ENCODE results near the gene ITPR1. TPM values are rescaled to one million over a fixed set of nuclear protein-coding genes. Genes with fewer than 3 reads are reported as not detected.

Gene ITPR1
- total RNA-seq, 1 donor from 2014 or later: 11.2 TPM

DNA sequence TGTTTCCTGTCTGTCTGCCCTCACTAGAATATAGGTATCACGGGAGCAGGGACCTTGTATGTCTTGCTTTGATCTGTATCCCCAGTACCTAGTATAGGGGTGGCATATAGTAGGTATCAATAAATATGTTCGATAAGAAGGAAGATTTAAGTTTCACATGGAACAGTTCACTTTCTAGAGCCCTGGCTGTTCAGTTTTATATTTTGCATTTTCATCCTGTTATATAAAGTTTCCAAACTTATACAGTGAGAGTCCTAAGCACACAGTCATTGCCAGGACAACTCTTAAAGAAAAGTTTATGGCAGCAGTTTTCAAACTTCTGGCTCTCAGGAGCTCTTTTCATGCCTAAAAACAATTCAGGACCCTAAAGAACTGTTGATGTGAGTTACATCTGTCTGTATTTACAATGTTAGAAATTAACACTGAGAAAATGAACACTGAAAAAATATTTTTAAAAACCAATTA is 13.4 kb downstream of the ITPR1 start:
- H3K27ac Mint-ChIP-seq: no peak overlapping the region
- H3K4me1 Mint-ChIP-seq (ENCODE audit: low read depth): peaks cover 15% of the 10 kb centered on the region
- H3K4me3 Mint-ChIP-seq (ENCODE audit: low read depth): no peak overlapping the region
- H3K36me3 Mint-ChIP-seq (ENCODE audit: insufficient read depth): no peaks in the 10 kb centered on the region
- peaks cover 4% of the 10 kb centered on the region for H3K27me3 Mint-ChIP-seq
- TF ChIP-seq, protein P1, sequence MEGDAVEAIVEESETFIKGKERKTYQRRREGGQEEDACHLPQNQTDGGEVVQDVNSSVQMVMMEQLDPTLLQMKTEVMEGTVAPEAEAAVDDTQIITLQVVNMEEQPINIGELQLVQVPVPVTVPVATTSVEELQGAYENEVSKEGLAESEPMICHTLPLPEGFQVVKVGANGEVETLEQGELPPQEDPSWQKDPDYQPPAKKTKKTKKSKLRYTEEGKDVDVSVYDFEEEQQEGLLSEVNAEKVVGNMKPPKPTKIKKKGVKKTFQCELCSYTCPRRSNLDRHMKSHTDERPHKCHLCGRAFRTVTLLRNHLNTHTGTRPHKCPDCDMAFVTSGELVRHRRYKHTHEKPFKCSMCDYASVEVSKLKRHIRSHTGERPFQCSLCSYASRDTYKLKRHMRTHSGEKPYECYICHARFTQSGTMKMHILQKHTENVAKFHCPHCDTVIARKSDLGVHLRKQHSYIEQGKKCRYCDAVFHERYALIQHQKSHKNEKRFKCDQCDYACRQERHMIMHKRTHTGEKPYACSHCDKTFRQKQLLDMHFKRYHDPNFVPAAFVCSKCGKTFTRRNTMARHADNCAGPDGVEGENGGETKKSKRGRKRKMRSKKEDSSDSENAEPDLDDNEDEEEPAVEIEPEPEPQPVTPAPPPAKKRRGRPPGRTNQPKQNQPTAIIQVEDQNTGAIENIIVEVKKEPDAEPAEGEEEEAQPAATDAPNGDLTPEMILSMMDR (IDR thresholded peaks at IDR 0.05; ENCODE audit: unreplicated experiment): no peak
- no peak for DNase-seq (ENCODE audit: low spot score, unreplicated experiment)
- H3K9me3 Mint-ChIP-seq (ENCODE audit: low read depth): no peaks in the 10 kb centered on the region

DNA sequence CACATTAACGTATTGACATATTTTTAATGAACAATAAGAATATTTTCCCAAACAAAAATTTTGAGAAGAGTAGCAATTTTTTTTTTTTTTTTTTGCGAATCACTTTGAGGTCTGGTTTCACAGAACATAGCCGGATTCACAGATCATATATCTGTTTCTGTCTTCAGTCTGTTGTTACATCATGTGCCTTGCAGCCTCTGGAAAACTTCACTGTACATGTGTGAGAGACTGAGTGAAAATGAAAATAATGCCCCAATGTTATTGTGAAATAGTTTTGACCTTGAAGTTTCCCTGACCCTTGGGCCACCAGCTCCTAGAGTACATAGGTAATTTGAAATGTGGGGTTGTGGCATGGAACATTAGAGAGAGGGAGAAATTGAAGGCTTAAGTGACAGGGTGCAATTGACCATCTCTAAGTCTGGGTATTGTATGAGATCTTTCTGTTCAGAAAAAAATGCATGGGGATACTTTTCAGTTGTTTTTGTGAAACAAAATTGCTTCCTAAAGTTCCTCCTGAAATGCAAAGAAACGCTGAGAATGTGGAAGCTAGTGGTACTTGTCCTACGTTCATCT is 14.0 kb downstream of the ITPR1 start:
- no peaks in the 10 kb centered on the region for H3K36me3 Mint-ChIP-seq (ENCODE audit: insufficient read depth)
- H3K27ac Mint-ChIP-seq: no peak overlapping the region
- TF ChIP-seq, protein P1 (IDR thresholded peaks at IDR 0.05; ENCODE audit: unreplicated experiment): no peak
- DNase-seq (ENCODE audit: low spot score, unreplicated experiment): no peak
- H3K27me3 Mint-ChIP-seq: peaks cover 6% of the 10 kb centered on the region
- H3K9me3 Mint-ChIP-seq (ENCODE audit: low read depth): no peaks in the 10 kb centered on the region
- H3K4me1 Mint-ChIP-seq (ENCODE audit: low read depth): peaks cover 10% of the 10 kb centered on the region
- H3K4me3 Mint-ChIP-seq (ENCODE audit: low read depth): no peak overlapping the region

DNA sequence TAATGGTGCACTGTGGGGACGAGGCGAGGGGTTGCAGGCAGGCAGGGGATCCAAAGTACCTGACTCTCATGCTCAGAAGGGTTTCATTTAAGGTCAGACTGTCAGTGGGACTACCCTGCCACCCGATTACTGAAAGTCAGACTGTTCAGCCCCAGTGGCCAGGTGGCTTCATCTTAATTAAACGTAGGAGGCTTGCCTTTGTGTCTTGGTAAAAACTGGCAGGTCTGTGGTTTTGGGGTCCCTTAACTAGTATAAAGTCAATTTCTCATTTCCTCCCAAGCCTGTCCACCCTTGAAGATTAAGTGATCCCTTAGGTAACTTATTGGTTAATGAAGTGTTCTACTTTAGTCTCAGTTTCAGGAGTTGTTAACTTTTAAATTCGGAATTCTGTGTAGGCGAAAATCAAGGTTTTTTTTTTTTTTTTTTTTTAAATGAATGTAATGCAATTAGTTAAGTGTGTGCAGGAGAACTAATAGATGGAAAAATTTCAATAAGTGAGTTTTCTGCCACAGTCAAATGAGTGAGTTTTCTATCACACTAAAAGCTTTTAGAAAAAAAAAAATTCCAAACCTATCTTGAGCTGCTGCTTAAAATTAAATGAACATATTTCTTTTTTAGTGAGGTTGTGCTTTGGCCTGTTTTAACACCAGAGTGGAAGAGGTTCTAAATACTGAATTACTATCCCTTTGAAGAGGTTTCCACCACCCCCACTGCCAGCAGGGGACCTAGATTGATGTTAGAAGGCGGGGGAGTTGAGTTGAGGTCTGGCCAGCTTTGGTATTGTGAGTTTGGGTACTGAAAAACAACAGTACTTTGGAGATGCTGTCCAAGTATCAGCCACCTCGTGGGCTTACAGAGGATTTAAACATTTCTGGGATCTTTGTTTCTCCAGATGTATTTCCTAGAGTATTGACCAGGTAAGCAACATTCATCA is 15.2 kb downstream of the ITPR1 start:
- Mint-ChIP-seq H3K4me1 (ENCODE audit: low read depth) (peaks cover 7% of the 10 kb centered on the region), H3K27me3 (peaks cover 8% of the 10 kb centered on the region), H3K36me3 (ENCODE audit: insufficient read depth) (no peaks in the 10 kb centered on the region), H3K27ac (no peak overlapping the region), H3K9me3 (ENCODE audit: low read depth) (no peaks in the 10 kb centered on the region), H3K4me3 (ENCODE audit: low read depth) (no peak overlapping the region)
- TF ChIP-seq, protein P1 (IDR thresholded peaks at IDR 0.05; ENCODE audit: unreplicated experiment): no peak
- no peak for DNase-seq (ENCODE audit: low spot score, unreplicated experiment)

DNA sequence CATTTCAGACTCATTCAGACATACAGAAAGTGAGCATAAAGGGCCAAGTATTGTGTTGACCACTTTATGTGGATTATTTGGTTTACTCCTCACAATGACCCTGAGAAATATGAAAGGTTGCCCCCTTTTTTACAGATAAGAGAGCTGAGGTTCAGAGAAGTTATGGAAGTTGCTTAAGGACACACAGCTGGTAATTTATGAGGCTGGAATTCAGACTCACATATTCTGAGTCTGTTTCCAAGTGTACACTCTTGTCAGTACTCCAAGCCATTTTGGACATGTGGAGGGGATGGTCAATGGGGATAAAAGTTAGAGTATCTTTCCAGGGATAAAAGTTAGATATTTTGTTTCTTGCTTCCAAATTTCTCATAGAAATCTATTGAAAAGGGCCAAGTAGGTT is 15.9 kb downstream of the ITPR1 start:
- Mint-ChIP-seq H3K9me3 (ENCODE audit: low read depth) (no peaks in the 10 kb centered on the region), H3K36me3 (ENCODE audit: insufficient read depth) (no peaks in the 10 kb centered on the region), H3K27ac (no peak overlapping the region), H3K27me3 (peaks cover 8% of the 10 kb centered on the region), H3K4me3 (ENCODE audit: low read depth) (no peak overlapping the region), H3K4me1 (ENCODE audit: low read depth) (peaks cover 4% of the 10 kb centered on the region)
- DNase-seq (ENCODE audit: low spot score, unreplicated experiment): no peak
- TF ChIP-seq, protein P1 (IDR thresholded peaks at IDR 0.05; ENCODE audit: unreplicated experiment): no peak

DNA sequence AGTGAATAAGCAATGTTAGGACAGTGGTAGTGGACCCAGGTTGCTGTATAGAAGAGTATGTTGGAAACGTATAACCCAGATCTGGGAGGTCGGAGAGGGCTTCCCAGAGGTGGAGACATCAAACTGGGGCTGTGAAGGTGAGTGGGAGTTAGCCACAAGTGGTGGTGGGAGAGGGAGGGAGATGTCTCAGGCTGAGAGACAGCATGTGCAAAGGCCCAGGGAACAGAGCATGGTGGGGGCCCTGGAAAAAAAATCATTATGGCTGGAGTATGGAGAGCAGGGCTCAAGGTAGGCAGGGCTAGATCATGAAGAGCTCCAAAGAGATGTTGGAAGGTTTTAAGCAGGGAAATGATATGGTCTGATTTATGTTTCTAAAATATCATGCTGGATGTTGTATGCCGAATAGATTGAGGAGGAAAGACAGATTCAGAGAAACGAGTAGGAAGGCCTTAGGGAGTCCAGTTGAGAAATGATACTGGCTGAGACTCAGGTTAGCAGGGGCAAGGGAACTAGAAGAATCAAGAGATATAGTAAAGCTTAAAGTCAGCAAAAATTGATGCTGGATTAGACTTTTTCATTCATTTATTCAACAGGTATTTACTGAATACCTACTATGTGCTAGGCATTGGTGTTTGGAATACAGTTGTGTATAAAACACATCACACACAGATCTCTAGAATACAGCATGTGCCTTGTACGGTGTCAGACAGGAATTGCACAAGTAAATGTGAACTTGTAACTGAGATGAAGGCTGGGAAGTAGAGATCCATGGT is 17.0 kb downstream of the ITPR1 start:
- no peaks in the 10 kb centered on the region for H3K36me3 Mint-ChIP-seq (ENCODE audit: insufficient read depth)

More for the DNA sequence above, 17.0 kb downstream of the ITPR1 start:
- no peak overlapping the region for H3K4me3 Mint-ChIP-seq (ENCODE audit: low read depth)
- TF ChIP-seq, protein P1 (IDR thresholded peaks at IDR 0.05; ENCODE audit: unreplicated experiment): no peak
- H3K27ac Mint-ChIP-seq: no peak overlapping the region
- no peak for DNase-seq (ENCODE audit: low spot score, unreplicated experiment)
- H3K9me3 Mint-ChIP-seq (ENCODE audit: low read depth): no peaks in the 10 kb centered on the region
- peaks cover 4% of the 10 kb centered on the region for H3K4me1 Mint-ChIP-seq (ENCODE audit: low read depth)
- peaks cover 8% of the 10 kb centered on the region for H3K27me3 Mint-ChIP-seq
